GM19455 (cell line): ENCODE results near the gene CEP131.
"Not testable (repeated sequence)": the region's sequence is repeated elsewhere in the genome, so short reads cannot be mapped to it uniquely, and the experiment has no call there.

Experiments used
- ATAC-seq: cut with Tn5 transposase; IDR thresholded peaks from one replicate; pipeline ENCODE4 v1.9.1; 2021; ENCODE audit not compliant: unreplicated experiment

Gene CEP131

DNA sequence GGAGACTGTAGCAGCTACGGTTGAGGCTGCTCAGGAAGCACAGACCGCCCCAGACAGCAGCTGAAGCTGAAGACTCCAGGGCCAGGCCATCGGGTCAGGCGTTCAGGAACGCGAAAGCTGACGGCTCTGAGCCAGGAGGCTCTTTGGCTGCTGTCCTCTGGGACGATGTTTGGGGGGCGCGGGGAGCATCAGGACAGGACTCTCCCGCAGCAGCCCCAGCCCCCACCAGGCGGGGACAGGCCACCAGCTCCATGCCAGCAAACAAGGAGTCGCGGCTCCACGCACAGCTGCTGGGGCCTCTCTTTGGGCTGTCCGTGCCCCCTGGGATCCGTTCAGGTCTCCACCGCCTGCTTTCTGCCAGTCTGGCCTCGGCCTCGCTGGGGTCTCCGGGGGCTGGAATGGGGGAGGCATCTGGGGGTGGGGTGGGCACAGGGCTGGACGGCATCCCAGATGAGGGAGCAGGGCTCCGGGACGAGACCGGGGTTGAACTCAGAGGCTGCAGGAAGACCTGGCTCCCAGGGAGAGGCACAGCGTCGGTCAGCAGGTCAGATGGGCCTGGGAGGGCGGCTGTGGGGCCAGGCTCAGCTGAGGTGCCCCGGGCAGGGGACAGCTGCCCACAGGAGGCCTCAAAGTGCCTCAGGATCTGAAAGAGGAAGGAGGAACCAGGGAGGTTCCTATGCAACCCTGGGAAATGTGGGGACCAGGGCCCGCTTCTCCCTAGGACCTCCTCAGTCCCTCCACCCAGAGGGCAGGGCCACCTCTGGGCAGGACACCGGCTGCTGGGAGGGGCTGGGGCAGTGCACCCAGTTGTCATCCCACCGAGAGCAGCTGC is 6.3 kb upstream of the CEP131 start:
- ATAC-seq = no peak

DNA sequence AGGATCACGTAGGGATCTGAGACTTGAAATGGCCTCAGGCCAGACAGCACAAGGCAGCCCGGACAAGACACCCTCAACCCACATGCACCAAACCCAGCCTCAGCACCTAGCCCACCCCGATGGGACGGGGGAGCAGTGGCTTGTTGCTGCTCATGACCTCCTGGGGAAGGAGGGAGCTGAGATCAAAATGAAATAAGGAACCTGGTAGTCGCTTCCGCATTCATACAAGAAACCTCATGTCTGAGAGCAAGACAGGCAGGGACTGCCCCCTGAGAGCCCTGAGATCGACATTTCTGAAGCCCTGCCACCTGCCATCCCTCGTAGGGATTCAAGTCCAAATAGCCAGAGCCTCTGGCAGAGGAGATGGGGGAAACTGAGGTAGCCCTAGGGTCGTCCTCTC is 5.7 kb upstream of the CEP131 start:
- ATAC-seq = no peak

DNA sequence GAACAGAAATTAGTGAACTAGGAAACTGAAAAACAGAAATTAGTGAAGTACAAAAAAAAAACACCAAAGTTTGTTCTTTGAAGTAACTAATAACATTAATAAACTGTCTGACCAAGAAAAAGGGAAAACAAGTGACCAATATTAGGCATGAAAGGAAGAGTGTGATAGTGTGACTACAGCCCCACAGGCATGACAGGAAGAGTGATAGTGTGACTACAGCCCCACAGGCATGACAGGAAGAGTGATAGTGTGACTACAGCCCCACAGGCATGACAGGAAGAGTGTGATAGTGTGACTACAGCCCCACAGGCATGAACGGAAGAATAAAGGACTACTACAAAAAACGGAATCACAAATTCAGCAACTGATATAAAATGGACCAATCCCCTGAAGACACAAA is 4.9 kb upstream of the CEP131 start:
- not testable (repeated sequence) for ATAC-seq

DNA sequence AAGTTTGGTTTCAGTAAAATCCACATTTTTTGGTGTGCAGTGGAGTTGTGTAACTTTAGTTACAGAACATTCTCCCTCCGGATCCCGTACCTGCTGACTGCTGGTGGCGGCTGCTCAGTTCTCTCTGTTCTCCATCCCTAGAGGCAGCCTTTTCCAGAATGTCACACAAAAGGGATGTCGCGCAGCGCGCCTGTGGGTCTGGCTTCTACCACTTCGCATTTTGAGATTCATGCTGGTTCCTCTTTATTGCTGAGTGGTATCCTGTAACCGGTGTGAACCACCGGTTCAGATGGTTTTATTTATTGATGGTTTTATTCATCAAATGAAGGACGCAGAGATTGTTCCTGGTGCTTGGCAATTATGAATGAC is 981 bp upstream of the CEP131 start:
- ATAC-seq = no peak

DNA sequence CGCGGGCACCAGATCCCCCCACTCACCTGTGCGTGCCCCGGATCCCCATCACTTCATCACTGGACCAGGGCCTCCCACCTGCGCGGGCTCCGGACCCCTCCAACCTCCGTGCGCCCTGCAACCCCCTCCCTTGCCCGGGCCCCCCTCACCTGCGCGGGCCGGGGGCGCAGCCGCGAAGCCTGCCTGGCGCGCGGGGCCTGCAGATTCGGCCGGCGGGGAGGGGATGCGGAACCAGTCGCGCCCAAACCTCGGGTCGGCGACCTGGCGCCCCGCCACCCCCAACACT is 202 bp downstream of the CEP131 start:
- ATAC-seq = peak; percentile 6

DNA sequence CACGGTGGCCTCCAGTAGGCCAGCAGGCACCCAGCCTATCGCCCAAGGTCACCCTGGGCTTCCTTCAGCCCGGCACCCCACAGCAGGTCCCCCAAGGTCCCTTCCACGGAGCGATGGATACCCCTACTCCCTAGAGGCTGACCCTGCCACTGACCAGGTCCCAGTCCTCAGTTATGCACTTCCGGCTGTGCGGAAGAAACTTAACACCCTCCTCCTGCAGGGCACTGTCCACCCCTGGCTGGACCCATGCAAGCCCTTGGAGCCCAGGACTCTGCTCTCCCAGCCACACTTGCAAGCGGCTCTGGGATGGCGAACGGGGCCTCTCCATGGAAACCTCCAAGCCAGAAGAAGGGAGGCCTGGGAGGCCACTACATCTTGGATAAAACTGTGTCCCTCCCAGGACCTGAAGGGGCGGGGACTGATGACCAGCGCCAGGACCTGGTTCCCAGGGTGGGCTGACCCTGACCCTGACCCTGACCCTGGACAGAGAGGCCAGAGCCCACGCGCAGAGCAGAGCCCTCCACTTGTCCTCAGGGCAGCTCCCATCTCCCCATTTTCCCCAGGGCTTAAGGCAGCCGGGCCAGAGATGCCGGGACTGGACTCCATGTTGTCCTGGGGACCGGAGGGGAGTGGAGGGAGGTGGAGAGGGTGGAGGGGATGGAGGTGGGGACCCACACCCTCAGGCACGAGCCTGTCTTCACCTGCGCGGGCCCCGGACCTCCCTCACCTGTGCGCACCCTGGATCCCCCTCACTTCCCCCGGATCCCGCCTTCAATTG is 734 bp downstream of the CEP131 start:
- no peak for ATAC-seq

DNA sequence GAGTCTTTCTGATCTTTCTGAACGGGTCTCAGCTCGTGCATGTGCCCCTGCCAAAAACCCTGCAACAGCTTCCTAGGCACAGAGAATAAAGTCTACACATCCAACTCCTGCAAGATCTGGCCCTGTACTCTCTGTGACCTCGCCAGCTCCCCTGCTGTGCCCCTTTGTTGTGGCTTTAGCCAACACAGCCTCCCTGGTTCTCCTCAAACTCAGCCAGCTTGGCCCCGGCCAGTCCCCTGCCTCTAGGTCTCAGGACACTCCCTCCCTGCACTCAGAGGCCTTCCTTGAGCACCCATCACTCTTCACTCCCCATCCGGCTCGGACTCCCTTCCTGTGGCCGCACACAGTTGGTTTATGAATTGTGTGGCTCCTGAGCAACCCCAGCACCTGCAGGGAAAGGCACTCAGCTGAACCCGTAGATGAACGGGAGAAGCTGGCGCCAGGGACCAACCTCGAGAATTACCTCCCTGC is 1.4 kb downstream of the CEP131 start:
- no peak for ATAC-seq

DNA sequence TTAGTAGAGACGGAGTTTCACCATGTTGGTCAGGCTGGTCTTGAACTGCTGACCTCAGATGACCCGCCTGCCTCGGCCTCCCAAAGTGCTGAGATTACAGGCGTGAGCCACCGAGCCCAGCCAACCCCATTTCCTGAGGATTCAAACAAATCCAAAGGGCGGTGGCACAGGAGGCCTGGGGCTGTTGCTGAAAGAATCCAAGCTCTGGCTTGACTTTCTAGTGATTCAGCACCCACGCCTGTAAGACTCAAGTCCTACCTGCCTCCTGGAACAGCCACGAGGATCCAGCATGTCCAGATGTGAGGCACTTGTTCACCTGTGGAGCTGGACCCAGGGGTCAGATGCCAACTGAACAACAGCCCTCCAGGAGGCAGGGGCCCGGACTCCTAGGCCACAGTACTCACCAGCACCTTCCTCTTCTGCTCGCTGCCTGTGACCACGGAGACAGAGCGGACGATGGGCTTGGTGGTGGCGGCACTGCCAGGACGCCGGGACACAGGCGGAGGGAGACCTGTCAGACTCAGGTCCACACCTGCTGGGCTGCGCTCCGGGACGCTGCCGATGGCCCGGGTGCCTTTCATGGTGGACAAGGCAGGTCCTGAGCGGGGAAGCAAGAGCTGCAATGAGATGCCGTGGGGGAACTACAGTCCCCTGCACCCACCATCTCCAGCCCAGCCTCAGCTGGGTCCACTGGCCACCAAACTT is 3.1 kb downstream of the CEP131 start:
- ATAC-seq = no peak

DNA sequence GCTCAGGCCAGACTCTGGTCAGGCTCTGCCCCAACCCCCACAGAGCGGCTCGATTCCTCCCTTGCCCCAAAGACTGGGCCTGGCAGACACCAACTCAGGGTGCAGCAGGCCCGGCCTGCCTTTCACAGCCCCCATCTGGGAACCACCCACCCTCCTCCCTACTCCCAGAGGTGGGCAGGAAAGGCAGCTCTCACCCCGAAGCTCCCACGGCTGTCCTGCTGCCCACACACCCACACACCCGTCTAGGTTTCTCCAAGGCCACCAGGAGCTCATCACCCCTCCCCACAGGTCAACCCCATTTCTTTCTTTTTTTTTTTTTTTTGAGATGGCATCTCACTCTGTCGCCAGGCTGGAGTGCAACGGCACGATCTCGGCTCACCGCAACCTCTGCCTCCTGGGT is 3.8 kb downstream of the CEP131 start:
- no peak for ATAC-seq

DNA sequence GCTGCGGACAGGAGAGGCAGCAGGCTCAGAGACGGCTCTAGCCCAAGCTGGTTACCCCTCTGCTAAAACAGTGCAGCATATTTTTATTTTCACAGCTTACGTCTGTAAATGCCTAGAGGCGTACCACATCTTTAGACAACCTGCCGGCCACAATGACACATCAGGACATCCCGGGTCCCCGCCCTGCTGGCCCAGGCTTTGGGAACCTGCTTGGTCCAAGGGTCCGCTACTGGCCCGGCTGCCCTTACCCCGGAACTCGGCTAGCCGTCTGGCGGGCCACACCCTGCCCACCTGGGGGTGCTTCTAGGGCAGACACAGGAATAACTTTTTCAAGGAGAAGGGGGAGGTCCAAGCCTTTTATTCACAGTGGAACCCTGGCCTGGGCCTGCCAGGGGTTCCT is 4.3 kb downstream of the CEP131 start:
- no peak for ATAC-seq

DNA sequence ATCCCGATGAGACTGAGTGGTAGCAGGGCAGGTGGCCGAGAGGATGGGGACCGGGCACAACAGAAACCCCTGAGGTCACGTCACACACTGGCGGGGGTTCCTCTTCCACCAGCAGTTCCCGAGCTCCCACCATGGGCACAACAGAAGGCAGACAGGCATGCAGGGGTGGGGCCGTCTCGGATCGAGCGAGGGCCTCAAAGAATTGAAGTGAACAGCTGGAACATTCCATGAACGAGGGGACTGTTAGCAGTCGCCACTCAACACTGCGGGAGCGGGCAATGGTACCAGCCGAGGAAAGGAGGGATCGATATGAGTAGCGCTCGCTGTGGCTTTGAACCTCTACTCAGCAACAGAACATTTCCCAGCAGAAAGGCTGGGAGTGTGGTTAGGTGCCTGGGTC is 5.3 kb downstream of the CEP131 start:
- ATAC-seq = no peak

DNA sequence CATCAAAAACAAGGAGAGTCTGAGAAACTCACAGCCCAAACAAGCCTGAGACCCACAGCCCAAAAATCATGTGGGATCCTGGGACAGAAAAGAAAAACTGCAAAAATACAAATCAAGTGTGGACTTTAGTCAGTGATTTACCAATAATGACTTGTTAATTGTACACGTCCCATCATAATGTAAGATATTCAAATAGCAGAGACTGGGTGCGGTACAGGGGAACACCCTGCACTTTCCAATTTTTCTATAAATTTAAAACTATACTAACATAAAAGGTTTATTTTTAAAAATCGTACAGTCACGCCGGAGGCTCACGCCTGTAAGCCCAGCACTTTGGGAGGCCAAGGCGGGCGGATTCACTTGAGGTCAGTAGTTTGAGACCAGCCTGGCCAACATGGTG is 8.8 kb downstream of the CEP131 start:
- ATAC-seq = no peak

DNA sequence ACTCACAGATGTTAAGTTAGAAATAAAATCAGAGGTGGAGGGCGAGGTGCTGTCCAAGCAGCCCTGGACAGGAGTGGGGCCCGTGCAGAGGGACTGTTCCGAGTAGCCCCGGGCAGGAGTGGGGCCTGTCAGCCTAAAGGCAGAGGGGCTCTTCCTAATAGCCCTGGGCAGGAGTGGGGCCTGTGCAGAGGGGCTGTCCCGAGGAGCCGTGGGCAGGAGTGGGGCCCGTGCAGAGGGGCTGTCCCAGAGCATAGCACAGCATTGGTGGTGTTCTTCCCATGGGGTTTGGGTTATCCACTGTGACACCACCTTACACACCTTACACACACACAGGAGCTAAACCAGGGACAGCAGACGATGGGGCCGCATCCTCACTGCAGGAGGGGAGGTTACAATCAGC is 10.4 kb downstream of the CEP131 start:
- no peak for ATAC-seq

DNA sequence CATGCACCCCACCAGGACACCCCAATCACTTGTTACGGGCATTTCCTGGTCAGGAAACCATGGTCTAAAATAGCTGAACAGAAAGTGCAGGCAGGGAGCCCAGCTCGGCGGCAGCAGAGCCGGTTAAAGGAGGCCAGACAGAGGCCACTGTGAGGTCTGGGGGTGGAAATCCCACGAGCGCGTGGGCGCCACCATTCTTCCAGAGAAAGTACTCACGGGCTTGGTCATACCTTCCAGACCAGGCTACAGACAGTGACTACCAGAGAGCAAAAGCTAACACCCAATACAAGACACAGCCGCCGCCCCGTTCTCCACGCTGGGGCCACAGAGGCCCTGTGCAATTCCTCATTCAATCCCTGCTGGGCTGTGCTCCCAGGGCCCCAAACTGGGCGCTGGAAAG is 11.9 kb downstream of the CEP131 start:
- no peak for ATAC-seq

DNA sequence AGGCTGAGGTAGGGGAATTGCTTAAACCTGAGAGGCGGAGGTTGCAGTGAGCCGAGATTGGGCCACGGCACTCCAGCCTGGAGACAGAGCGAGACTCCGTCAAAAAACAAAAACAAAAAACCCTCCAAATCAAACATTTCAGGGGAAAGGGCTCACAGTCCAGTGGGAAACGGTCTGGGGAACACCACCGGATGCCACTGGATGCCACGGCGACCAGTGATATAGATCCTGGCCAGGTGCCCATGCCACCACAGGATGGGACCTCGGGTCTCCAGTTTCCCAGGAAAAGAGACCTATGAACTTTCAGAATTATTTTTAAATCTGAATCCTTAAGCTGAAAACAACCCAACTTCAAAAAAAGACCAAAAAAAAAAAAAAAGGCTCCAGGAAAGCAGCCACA is 12.3 kb downstream of the CEP131 start:
- no peak for ATAC-seq

DNA sequence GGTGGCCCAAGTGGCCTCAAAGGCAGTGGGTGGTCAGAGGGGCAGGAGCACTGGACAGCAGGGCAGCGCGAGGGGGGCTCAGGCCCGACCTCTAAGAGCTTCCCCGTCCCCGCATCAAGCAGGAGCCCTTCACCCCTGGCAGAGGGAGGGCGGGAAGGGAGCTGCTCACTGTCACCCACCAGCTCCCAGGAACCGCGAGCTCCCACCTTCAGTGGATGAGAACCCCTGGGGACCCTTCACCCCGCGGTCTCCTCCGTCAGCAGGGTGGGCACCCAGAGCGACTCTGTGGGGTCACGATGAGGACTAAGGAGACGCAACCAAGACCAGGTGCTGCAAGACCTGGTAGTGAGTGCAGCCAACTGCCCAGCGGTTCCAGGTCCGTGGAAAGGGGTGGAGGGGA is 13.6 kb downstream of the CEP131 start:
- no peak for ATAC-seq

DNA sequence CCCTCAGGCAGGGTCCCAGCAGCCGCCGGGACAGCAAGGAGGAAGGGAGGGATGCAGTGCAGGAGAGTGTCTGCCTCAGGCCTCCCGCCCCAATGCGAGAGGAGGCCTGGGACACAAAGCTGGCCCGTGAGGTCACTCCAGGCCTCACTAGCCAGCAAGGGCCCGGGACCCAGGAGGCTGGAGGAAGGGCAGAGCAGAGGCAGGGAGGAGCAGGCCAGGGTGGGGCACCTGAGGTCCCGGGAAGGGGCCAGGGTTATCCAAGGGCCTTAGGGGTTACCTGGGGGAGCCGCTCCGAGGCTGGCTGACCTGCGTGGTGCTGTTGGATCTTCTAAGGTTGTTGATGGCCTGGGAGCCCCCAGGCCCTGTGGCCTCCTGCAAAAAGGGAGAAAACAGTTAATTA is 14.1 kb downstream of the CEP131 start:
- no peak for ATAC-seq

DNA sequence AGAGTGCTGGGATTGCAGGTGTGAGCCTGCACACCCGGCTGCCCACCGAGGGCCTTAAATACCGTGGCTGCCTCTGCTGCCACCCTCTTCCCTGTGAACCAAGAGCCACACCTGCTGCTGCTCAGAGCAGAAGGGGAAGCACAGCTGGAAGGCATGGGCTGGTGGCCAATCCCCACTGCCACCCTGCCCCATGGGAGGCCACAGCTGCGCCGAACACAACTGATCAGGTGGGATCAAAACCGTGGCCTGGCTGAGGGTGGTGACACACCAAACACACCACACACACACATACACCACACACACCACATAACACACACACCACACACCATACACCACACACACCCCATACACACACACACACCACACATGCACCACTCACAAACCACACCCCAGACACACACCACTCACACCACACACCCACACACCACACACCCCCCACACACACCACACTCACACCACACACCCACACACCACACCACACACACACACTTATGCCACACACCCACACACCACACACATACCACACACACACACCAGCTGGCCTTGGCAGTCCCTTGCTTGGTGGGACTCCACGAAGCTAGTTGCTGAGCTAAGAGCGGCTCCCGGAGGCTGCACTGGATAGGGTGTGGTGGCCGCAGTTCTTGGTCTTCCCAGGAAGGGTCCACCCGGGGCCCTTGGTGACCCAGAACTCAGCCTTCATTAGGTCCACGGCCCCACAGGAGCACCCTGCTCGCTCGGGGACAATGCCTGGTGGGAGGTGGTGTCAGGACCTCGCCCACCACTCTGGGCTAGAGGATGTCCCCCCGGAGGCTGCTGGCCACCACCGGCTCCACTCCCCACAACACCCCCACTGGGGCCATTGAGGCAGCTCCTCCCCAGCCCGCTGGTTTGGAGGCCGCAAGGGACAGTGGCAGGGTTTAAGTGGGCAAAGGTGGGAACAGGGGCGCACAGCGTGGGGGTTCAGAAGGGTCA is 14.9 kb downstream of the CEP131 start:
- no peak for ATAC-seq

DNA sequence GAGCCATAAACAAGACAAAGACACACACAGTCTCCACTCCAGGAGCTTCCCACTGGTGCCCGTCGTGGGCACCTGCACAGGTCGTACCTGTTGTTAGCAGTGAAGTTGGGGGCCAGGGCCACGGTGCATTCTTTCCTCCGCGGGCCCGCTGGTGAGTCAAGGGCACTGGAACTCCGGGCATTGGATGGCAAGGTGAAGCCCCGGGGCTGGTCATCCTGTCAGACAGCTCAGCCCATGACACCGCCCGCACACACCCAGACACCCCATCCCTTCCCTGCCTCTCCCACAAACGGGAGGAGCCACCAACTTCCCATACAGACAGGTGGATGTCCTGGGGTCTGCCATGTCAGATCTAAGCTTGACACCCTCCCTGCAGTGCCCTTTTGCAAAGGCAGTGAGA is 16.1 kb downstream of the CEP131 start:
- no peak for ATAC-seq

DNA sequence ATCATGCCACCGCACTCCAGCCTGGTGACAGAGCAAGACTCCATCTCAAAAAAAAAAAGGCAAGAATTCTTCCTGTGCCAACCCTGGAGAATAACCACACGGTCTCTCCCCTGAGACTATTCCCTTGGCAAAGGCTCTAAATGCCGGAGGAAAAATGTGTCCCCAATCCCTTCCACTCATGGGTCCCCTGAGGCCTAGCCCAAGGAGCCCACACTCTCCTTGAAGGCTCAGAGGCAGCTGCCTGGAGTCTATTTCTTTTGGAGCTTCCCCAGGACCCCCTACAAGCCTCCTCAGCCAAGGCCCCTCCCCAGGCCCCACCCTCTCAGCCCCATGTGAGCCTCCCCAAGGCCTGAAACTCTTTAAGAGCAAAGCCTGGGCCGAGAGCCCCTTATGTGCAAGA is 16.6 kb downstream of the CEP131 start:
- ATAC-seq = no peak

DNA sequence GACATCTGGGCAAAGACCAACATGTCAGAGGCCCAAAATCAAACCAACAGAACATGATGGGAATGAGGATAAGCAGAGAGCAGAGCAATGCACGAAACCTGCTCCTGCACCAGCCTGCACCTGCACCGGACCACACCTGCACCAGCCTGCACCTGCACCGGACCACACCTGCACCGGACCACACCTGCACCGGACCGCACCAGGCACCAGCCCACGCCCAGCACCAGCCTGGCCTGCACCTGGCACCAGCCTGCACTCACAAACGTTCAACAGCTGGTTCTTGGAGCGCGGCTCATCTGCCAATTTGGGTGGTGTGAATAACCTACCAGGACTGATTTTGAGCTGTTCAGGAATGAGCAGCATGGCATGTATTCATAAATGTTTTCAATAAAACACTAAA is 18.2 kb downstream of the CEP131 start:
- ATAC-seq = no peak
